Large intestine (tissue), 3 donors: ENCODE results near the gene PDIA2. TPM values are rescaled to one million over a fixed set of nuclear protein-coding genes. Genes with fewer than 3 reads are reported as not detected.

Experiments
- DNase-seq, 2 donors: peaks; one replicate each; pipeline versions ENCODE4 v3.0.0 to v3.0.0-alpha.2; 2013
- H3K27ac ChIP-seq: one replicate; pipeline ENCODE4 v1.5.1; 2013; ENCODE audit warnings: low read length
- H3K27me3 ChIP-seq: 2 replicates; pipeline ENCODE4 v1.6.1; 2013; ENCODE audit warnings: low read length; ENCODE audit not compliant: control insufficient read depth, insufficient read depth
- H3K36me3 ChIP-seq: 2 replicates; pipeline ENCODE4 v1.6.1; 2013; ENCODE audit warnings: low read length; ENCODE audit not compliant: control insufficient read depth, insufficient read depth
- H3K4me1 ChIP-seq: one replicate; pipeline ENCODE4 v1.6.1; 2013; ENCODE audit warnings: low read length; ENCODE audit not compliant: control insufficient read depth, insufficient read depth
- H3K4me3 ChIP-seq: one replicate; pipeline ENCODE4 v1.5.1; 2013; ENCODE audit warnings: low read length
- H3K9me3 ChIP-seq: one replicate; pipeline ENCODE4 v1.6.1; 2013; ENCODE audit warnings: mild to moderate bottlenecking, low read depth, low read length, moderate library complexity; ENCODE audit not compliant: control insufficient read depth
- WGBS: methylation state at CpG from one replicate; pipeline ENCODE4 v1.1.5; 2013; ENCODE audit warnings: low lambda C conversion rate; ENCODE audit not compliant: insufficient coverage; 5-methylcytosine and 5-hydroxymethylcytosine counted together
- polyA plus RNA-seq: library from polyadenylated mRNA; unstranded; fragments of 120-200 nt; gene quantifications from one replicate; pipeline ENCODE4 v1.2.1, GENCODE V29; 2013

The PDIA2 gene
- polyA plus RNA-seq, 1 donor = 1.8 TPM

GRCh38 chr16:301235-301634 is 18.3 kb downstream of the PDIA2 start:
- H3K4me3 ChIP-seq = no peak overlapping the region
- no peak for DNase-seq
- no peaks in the 10 kb centered on the region for H3K4me1 ChIP-seq
- no peak overlapping the region for H3K27ac ChIP-seq
- H3K36me3 ChIP-seq = peaks cover 52% of the 10 kb centered on the region
- H3K27me3 ChIP-seq = no peaks in the 10 kb centered on the region
- WGBS = no CpG with 5 or more reads among the region's 6 CpGs
- H3K9me3 ChIP-seq = no peaks in the 10 kb centered on the region

DNA sequence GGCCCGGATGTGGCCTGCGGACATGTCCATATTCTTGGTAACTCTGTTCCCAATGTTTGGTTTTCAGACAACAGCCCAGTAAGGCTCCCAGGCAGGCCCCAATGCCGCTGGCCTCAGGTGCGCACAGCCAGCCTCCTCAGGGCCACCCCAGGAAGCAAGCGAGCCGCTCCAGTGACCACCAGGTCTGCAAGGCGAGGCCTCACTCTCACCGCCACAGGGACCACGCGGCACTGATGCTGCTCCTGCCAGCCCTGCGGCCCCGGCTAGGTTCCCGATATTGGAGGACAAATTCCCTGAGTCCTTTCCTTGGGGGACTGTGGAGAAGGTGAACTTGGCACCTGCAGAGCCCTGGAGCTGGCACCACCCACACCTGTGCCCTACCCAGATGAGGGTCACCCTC is 19.0 kb downstream of the PDIA2 start:
- no peak overlapping the region for H3K27ac ChIP-seq
- peaks cover 52% of the 10 kb centered on the region for H3K36me3 ChIP-seq
- H3K9me3 ChIP-seq = no peaks in the 10 kb centered on the region
- DNase-seq = no peak
- no peaks in the 10 kb centered on the region for H3K4me1 ChIP-seq
- no peak overlapping the region for H3K4me3 ChIP-seq
- H3K27me3 ChIP-seq = no peaks in the 10 kb centered on the region
- no CpG with 5 or more reads among the region's 13 CpGs for WGBS

DNA sequence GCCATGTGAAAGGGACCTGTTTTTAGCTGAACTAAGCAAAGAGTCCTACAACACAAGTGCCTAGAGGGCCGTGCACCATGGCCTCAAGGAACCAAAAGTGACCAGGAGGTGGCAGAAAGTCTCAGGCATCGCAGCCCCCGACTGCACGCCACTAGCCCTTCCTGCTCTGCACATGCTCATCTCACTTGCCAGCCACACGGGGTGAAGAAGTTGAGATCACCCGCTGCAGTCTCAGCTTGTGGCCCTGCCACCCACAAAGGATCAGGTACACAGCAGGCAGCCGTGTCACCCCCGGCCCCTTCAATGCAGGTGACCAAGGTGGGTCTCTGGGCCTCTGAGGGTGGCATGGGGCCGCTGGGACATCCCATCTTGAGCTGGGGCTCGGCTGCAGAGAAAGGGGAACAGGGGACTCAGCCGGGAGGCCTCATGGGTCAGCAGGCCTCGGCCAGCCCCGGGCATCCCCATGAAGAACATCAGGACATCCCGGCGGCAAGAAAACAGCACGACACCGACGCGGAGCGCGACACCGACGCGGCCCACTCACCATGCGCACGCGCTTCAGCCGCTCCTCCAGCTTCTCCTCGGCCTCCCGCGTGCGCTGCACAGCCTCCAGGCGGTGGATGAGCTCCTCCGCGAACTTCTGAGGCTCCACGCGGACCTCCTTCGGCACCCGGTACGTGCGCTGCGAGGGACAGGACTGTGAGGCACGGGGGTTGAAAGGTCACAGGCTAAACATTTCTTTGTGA is 21.0 kb downstream of the PDIA2 start:
- no peak overlapping the region for H3K4me3 ChIP-seq
- H3K27ac ChIP-seq = no peak overlapping the region
- no peaks in the 10 kb centered on the region for H3K27me3 ChIP-seq
- DNase-seq = no peak
- H3K9me3 ChIP-seq = no peaks in the 10 kb centered on the region
- no peaks in the 10 kb centered on the region for H3K4me1 ChIP-seq
- H3K36me3 ChIP-seq = peaks cover 59% of the 10 kb centered on the region
- no CpG with 5 or more reads among the region's 43 CpGs for WGBS

DNA sequence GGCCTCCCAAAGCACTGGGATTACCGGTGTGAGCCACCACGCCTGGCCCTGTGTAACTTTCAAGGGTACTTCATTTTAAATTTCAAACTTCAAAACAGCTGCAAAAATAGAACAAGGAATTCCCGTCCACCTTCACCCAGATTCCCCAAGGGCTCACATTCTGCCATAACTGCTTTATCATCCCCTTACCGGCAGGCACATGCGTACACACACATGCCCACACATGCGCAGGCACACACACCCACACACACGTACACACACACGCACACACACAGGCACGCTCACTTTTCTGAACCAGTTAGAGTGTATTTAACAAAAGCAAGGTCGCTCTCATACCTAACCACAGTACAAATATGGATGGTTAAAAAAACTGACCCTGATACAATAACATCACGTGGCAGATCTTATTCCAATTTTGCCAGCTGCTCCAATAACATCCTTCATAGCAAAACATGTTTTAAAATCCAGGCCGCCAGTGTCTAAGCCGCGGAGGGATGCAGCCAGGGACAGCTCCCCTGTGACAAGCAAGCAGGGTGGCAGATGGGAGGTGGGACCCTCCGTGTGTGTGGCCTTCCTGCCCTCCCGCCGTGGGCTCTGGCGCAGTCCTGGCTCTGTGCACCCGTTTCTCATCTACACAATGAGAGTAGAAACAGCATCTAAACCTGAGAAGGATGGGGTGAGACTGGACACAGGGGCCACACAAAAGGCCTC is 23.1 kb downstream of the PDIA2 start:
- DNase-seq = no peak
- peaks cover 65% of the 10 kb centered on the region for H3K36me3 ChIP-seq
- no peak overlapping the region for H3K4me3 ChIP-seq
- H3K27me3 ChIP-seq = no peaks in the 10 kb centered on the region
- no peaks in the 10 kb centered on the region for H3K4me1 ChIP-seq
- H3K27ac ChIP-seq = no peak overlapping the region
- H3K9me3 ChIP-seq = no peaks in the 10 kb centered on the region
- WGBS = 60% methylated on average over 1 of the region's 19 CpGs

GRCh38 chr16:306911-307370 is 24.0 kb downstream of the PDIA2 start:
- WGBS = no CpG with 5 or more reads among the region's 17 CpGs
- DNase-seq = no peak
- no peak overlapping the region for H3K27ac ChIP-seq
- H3K4me3 ChIP-seq = no peak overlapping the region
- H3K4me1 ChIP-seq = no peaks in the 10 kb centered on the region
- H3K27me3 ChIP-seq = no peaks in the 10 kb centered on the region
- H3K36me3 ChIP-seq = peaks cover 66% of the 10 kb centered on the region
- no peaks in the 10 kb centered on the region for H3K9me3 ChIP-seq

DNA sequence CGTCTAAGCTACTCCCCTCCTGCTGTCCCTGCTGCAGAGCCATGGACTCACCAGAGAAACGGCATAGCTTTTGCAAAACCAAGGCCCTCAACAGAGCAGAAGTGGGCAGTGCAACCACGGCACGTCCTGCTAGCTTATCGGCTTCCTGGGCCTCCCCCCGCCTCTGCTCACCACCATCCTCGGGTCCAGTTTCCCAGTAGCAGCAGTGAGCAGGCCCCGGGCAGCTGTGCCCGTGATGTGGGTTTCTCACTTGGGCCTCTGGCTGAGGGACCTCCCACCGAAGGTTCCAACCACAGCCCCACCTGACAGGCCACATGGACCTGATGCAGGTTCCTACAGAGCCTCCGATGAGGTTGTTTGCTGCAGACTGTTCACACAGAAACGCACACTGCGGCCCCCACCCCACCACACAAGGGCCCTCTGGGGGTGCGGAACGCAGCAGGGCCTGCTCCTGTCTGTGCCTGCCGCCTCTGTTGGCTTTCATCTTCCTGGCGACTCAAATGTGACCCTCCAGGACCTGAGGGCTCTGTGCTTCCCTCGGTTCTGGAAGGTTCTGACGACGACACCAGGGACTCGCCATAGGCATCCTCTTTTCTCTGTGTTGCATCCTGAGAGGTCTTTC is 24.8 kb downstream of the PDIA2 start:
- peaks cover 67% of the 10 kb centered on the region for H3K36me3 ChIP-seq

DNA sequence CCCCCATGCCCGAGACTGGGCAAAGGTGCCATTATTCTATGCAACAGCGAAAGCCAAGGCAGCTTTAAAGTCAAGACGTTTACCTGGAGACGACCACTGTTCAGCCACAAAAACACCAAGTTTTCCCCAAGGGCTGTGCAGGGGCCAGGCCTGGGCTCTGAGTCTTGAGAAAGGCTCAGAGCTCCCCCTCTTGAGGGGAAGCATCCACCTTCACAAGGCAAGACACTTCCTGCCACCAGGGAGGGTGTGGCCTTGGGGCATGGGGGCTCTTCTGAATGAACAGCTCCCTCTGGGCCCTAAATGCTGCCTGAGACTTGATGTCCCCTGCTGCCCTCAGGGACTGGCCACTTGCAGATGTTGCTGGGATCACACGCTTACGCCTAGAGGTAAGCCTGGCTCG is 26.5 kb downstream of the PDIA2 start:
- Histone ChIP-seq H3K4me1 (no peaks in the 10 kb centered on the region), H3K4me3 (no peak overlapping the region), H3K27me3 (no peaks in the 10 kb centered on the region), H3K9me3 (no peaks in the 10 kb centered on the region), H3K27ac (no peak overlapping the region), H3K36me3 (peaks cover 70% of the 10 kb centered on the region)
- WGBS = no CpG with 5 or more reads among the region's 7 CpGs
- no peak for DNase-seq

More for the DNA sequence above, 24.8 kb downstream of the PDIA2 start:
- no peak overlapping the region for H3K4me3 ChIP-seq
- H3K4me1 ChIP-seq = no peaks in the 10 kb centered on the region
- no peak overlapping the region for H3K27ac ChIP-seq
- H3K9me3 ChIP-seq = no peaks in the 10 kb centered on the region
- no peaks in the 10 kb centered on the region for H3K27me3 ChIP-seq
- no peak for DNase-seq
- no CpG with 5 or more reads among the region's 21 CpGs for WGBS

- WGBS = no CpG with 5 or more reads among the region's 15 CpGs
Measured at GRCh38 chr16:311725-312124, 28.8 kb downstream of the PDIA2 start.

GRCh38 chr16:314351-314750 is 31.4 kb downstream of the PDIA2 start:
- Histone ChIP-seq H3K27me3 (no peaks in the 10 kb centered on the region), H3K9me3 (no peaks in the 10 kb centered on the region), H3K4me1 (no peaks in the 10 kb centered on the region), H3K36me3 (peaks cover 67% of the 10 kb centered on the region), H3K4me3 (no peak overlapping the region), H3K27ac (no peak overlapping the region)
- no CpG with 5 or more reads among the region's 16 CpGs for WGBS
- no peak for DNase-seq

More at GRCh38 chr16:311725-312124, 28.8 kb downstream of the PDIA2 start:
- no peak overlapping the region for H3K4me3 ChIP-seq
- DNase-seq = no peak
- no peaks in the 10 kb centered on the region for H3K9me3 ChIP-seq
- H3K27ac ChIP-seq = no peak overlapping the region
- no peaks in the 10 kb centered on the region for H3K27me3 ChIP-seq
- no peaks in the 10 kb centered on the region for H3K4me1 ChIP-seq
- peaks cover 66% of the 10 kb centered on the region for H3K36me3 ChIP-seq

DNA sequence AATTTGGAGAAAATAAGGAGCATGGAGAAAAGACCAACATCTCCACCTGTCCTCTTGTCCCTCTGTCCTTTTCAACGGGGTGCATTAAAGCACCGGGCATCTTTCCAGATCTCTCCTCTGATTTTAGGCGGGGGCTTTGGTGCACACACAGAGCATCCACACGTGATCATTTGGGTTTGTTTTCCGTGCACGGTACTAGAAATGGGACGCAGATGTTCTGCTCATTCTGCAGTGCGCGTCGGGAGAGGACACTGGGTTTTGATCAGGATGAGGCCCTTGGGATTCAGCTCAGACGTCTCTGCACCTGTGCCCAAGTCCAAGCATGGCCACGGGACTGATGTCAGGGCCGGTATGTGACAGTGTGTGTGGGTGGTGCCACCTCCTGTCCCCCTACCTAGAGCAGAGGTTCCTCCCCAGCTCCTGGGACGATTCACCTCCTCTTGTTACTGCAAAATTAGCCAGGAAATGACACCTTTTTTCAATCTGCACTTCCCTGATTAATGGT is 31.9 kb downstream of the PDIA2 start:
- Histone ChIP-seq H3K4me1 (no peaks in the 10 kb centered on the region), H3K9me3 (no peaks in the 10 kb centered on the region), H3K4me3 (no peak overlapping the region), H3K27ac (no peak overlapping the region), H3K27me3 (no peaks in the 10 kb centered on the region), H3K36me3 (peaks cover 62% of the 10 kb centered on the region)
- DNase-seq = no peak
- WGBS = no CpG with 5 or more reads among the region's 14 CpGs
